ENCODE data around the gene BANP.
"Not testable (repeated sequence)": the region's sequence is repeated elsewhere in the genome, so short reads cannot be mapped to it uniquely, and the experiment has no call there.

- not testable (repeated sequence) for TF ChIP-seq CTCF, POLR2A (IDR thresholded peaks at IDR 0.05)
Measured at GRCh38 chr16:88033003-88033740, 81.9 kb downstream of the BANP start.
